Bronchial smooth muscle cell (primary cell): ENCODE measurements around the gene SNRPA. TPM values are rescaled to one million over a fixed set of nuclear protein-coding genes. Genes with fewer than 3 reads are reported as not detected.

Experiments
- total RNA-seq: library from RNA; depleted of rRNA; stranded (reverse); fragments of >200 nt; gene quantifications from 2 replicates; pipeline ENCODE4 v1.2.1, GENCODE V29; 2014

The SNRPA gene
- total RNA-seq = 33.9 and 36.2 TPM in 2 replicates

GRCh38 chr19:40750874-40751537 lies at the start of gene SNRPA:
TSS of gene SNRPA (plus strand) at chr19:40751203. CDS start at chr19:40751409, 206 bp downstream.

GRCh38 chr19:40716482-40717324 lies 34.3 kb upstream of the SNRPA start, which contains the start of the genes COQ8B and ITPKC:
TSS of gene COQ8B (minus strand) at chr19:40716886. CDS start at chr19:40714632, 2,254 bp downstream.
TSS of gene ITPKC (plus strand) at chr19:40717112. CDS start at chr19:40717136, 24 bp downstream.

GRCh38 chr19:40750058-40750873 lies 737 bp upstream of the SNRPA start, which contains the start of gene ACTMAP:
TSS of gene ACTMAP (minus strand) at chr19:40750477. CDS start at chr19:40749803, 674 bp downstream.

GRCh38 chr19:40774916-40775631 lies 24.1 kb downstream of the SNRPA start, which contains the start of gene MIA:
TSS of gene MIA (plus strand) at chr19:40775521. CDS start at chr19:40775543, 22 bp downstream.

GRCh38 chr19:40777937-40778705 lies 27.1 kb downstream of the SNRPA start, which contains the start of gene RAB4B:
TSS of gene RAB4B (plus strand) at chr19:40778247. CDS start at chr19:40778376, 129 bp downstream.

GRCh38 chr19:40798683-40799557 lies 47.9 kb downstream of the SNRPA start, which contains the start of gene EGLN2:
TSS of gene EGLN2 (plus strand) at chr19:40799191. CDS start at chr19:40800573, 1,382 bp downstream.

Other genes starting within 250 kb of the SNRPA start
- 22.2 and 25.6 TPM in 2 replicates for gene SHKBP1, start 174.3 kb upstream of the SNRPA start, total RNA-seq
- gene LTBP4, start 149.8 kb upstream of the SNRPA start, total RNA-seq = 69.0 and 191 TPM in 2 replicates
- 24.6 and 70.8 TPM in 2 replicates for gene NUMBL, start 60.6 kb upstream of the SNRPA start, total RNA-seq
- 31.8 and 38.6 TPM in 2 replicates for gene COQ8B, start 34.3 kb upstream of the SNRPA start, total RNA-seq
- 12.6 and 20.4 TPM in 2 replicates for gene ITPKC, start 34.1 kb upstream of the SNRPA start, total RNA-seq
- gene ACTMAP, start 726 bp upstream of the SNRPA start, total RNA-seq = 0.47 and 0.77 TPM in 2 replicates
- gene MIA, start 24.3 kb downstream of the SNRPA start, total RNA-seq = 0.26 and 0.47 TPM in 2 replicates
- gene RAB4B, start 27.0 kb downstream of the SNRPA start, total RNA-seq = 6.4 and 8.7 TPM in 2 replicates
- 103 and 135 TPM in 2 replicates for gene EGLN2, start 48.0 kb downstream of the SNRPA start, total RNA-seq
- not detected in 2 replicates for gene CYP2A6, start 99.2 kb downstream of the SNRPA start, total RNA-seq
- gene CYP2A7, start 131.0 kb downstream of the SNRPA start, total RNA-seq = not detected in 2 replicates
- gene CYP2B6, start 240.1 kb downstream of the SNRPA start, total RNA-seq = not detected in 2 replicates